ENCODE data around the gene BAIAP2L1. TPM values are rescaled to one million over a fixed set of nuclear protein-coding genes. Genes with fewer than 3 reads are reported as not detected.

Gene BAIAP2L1
- total and polyA plus RNA-seq, 2 experiments from 2014 or later = 24.1 to 38.3 TPM

GRCh38 chr7:98249106-98249505 lies 151.8 kb downstream of the BAIAP2L1 start:
- H3K36me3 ChIP-seq (ENCODE audit: insufficient read depth) = no peaks in the 10 kb centered on the region
- H3K27ac ChIP-seq (ENCODE audit: low read depth) = no peak overlapping the region
- no peak overlapping the region for H3K27ac Mint-ChIP-seq
- peaks cover 3% of the 10 kb centered on the region; the same call in 1 of the 3 replicates for H3K36me3 Mint-ChIP-seq (ENCODE audit: low read depth)
- H3K27me3 Mint-ChIP-seq (ENCODE audit: insufficient read depth, low read depth, poor library complexity) = peaks cover 11% of the 10 kb centered on the region
- H3K4me3 Mint-ChIP-seq = no peak overlapping the region; the same call in 2 of the 3 replicates
- H3F3A ChIP-seq (replicated peaks; ENCODE audit: low read depth) = peaks cover 14% of the 10 kb centered on the region; the same call in 1 of the 2 replicates
- ATAC-seq (no peak), DNase-seq (ENCODE audit: low spot score) (no peak)
- H3K27me3 ChIP-seq (ENCODE audit: insufficient read depth) = no peaks in the 10 kb centered on the region
- H3K9me3 Mint-ChIP-seq = no peaks in the 10 kb centered on the region; the same call in 2 of the 3 replicates
- H3K4me3 ChIP-seq = no peak overlapping the region
- H3K79me2 ChIP-seq (replicated peaks; ENCODE audit: insufficient read depth) = peaks cover 11% of the 10 kb centered on the region
- no peak overlapping the region for H2AFZ ChIP-seq
- no peaks in the 10 kb centered on the region for H3K9me2 ChIP-seq (ENCODE audit: insufficient read depth)
- H4K20me1 ChIP-seq (replicated peaks; ENCODE audit: insufficient read depth) = no peaks in the 10 kb centered on the region
- peaks cover 18% of the 10 kb centered on the region for H3K4me1 Mint-ChIP-seq
- H3K4me1 ChIP-seq (ENCODE audit: insufficient read depth) = peaks cover 19% of the 10 kb centered on the region
- TF ChIP-seq, protein P1, sequence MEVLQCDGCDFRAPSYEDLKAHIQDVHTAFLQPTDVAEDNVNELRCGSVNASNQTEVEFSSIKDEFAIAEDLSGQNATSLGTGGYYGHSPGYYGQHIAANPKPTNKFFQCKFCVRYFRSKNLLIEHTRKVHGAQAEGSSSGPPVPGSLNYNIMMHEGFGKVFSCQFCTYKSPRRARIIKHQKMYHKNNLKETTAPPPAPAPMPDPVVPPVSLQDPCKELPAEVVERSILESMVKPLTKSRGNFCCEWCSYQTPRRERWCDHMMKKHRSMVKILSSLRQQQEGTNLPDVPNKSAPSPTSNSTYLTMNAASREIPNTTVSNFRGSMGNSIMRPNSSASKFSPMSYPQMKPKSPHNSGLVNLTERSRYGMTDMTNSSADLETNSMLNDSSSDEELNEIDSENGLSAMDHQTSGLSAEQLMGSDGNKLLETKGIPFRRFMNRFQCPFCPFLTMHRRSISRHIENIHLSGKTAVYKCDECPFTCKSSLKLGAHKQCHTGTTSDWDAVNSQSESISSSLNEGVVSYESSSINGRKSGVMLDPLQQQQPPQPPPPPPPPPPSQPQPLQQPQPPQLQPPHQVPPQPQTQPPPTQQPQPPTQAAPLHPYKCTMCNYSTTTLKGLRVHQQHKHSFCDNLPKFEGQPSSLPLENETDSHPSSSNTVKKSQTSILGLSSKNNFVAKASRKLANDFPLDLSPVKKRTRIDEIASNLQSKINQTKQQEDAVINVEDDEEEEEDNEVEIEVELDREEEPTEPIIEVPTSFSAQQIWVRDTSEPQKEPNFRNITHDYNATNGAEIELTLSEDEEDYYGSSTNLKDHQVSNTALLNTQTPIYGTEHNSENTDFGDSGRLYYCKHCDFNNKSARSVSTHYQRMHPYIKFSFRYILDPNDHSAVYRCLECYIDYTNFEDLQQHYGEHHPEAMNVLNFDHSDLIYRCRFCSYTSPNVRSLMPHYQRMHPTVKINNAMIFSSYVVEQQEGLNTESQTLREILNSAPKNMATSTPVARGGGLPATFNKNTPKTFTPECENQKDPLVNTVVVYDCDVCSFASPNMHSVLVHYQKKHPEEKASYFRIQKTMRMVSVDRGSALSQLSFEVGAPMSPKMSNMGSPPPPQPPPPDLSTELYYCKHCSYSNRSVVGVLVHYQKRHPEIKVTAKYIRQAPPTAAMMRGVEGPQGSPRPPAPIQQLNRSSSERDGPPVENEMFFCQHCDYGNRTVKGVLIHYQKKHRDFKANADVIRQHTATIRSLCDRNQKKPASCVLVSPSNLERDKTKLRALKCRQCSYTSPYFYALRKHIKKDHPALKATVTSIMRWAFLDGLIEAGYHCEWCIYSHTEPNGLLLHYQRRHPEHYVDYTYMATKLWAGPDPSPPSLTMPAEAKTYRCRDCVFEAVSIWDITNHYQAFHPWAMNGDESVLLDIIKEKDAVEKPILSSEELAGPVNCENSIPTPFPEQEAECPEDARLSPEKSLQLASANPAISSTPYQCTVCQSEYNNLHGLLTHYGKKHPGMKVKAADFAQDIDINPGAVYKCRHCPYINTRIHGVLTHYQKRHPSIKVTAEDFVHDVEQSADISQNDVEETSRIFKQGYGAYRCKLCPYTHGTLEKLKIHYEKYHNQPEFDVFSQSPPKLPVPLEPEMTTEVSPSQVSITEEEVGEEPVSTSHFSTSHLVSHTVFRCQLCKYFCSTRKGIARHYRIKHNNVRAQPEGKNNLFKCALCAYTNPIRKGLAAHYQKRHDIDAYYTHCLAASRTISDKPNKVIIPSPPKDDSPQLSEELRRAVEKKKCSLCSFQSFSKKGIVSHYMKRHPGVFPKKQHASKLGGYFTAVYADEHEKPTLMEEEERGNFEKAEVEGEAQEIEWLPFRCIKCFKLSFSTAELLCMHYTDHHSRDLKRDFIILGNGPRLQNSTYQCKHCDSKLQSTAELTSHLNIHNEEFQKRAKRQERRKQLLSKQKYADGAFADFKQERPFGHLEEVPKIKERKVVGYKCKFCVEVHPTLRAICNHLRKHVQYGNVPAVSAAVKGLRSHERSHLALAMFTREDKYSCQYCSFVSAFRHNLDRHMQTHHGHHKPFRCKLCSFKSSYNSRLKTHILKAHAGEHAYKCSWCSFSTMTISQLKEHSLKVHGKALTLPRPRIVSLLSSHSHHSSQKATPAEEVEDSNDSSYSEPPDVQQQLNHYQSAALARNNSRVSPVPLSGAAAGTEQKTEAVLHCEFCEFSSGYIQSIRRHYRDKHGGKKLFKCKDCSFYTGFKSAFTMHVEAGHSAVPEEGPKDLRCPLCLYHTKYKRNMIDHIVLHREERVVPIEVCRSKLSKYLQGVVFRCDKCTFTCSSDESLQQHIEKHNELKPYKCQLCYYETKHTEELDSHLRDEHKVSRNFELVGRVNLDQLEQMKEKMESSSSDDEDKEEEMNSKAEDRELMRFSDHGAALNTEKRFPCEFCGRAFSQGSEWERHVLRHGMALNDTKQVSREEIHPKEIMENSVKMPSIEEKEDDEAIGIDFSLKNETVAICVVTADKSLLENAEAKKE (CRISPR knock-in tag; IDR thresholded peaks at IDR 0.05) = no peak
- TF ChIP-seq NANOG (IDR thresholded peaks at IDR 0.05; ENCODE audit: borderline replicate concordance) (no peak), REST (IDR thresholded peaks at IDR 0.05; ENCODE audit: unreplicated experiment) (no peak)
- no peak overlapping the region for H3K4me2 ChIP-seq

All from GM23338 (cell line).